Mucosa of stomach (tissue), 1 donor: ENCODE measurements around the gene DTX1.
"Not testable (repeated sequence)": the region's sequence is repeated elsewhere in the genome, so short reads cannot be mapped to it uniquely, and the experiment has no call there.

Experiments used
- H3K27me3 ChIP-seq: one replicate; pipeline ENCODE4 v1.7.0; 2013; ENCODE audit warnings: mild to moderate bottlenecking, low read length; ENCODE audit not compliant: control insufficient read depth, insufficient read depth
- H3K36me3 ChIP-seq: one replicate; pipeline ENCODE4 v1.7.0; 2013; ENCODE audit warnings: low read length; ENCODE audit not compliant: control insufficient read depth, insufficient read depth
- H3K4me1 ChIP-seq: one replicate; pipeline ENCODE4 v1.7.0; 2013; ENCODE audit warnings: mild to moderate bottlenecking, low read length; ENCODE audit not compliant: control insufficient read depth, insufficient read depth
- H3K4me3 ChIP-seq: one replicate; pipeline ENCODE4 v1.7.0; 2013; ENCODE audit warnings: low read length
- H3K9ac ChIP-seq: one replicate; pipeline ENCODE4 v1.7.0; 2013; ENCODE audit warnings: mild to moderate bottlenecking, low read length, moderate library complexity
- H3K9me3 ChIP-seq: one replicate; pipeline ENCODE4 v1.7.0; 2013; ENCODE audit warnings: mild to moderate bottlenecking, low read length, moderate library complexity; ENCODE audit not compliant: control insufficient read depth
- donor health status: Pancreatic carcinoma.

Gene DTX1

DNA sequence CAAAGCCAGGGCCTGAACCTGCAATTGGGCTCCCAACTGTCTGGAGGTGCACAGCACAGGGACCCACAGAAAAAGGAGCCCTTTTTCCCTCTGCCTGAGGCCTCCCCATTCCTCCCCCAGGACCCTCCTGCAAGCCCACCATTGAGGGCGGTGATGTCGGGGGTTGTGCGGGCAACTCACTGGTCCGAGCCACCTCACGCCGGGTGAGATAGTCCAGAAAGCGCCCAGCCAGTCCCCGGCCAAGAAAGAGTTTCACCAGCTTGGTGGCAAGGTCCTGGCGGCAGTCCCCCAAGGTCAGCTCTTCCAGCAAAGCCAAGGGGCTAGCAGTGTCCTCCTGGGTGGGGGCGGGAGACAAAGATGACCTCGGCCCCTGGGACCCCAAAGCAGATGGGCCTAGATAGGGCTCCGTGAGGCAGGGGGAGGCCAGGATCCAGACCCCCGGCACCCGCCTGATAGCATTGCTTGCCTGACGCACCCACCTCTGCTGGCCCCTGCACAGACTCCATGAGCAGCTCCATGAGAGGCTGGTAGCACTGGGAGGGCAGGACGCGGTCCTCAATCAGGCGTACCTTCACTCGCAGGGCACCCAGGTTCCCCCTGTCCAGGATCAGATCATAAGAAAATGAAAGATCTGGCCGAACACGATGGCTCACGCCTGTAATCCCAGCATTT is 59.1 kb downstream of the DTX1 start:
- no peak overlapping the region for H3K4me3 ChIP-seq
- H3K27me3 ChIP-seq: no peaks in the 10 kb centered on the region

DNA sequence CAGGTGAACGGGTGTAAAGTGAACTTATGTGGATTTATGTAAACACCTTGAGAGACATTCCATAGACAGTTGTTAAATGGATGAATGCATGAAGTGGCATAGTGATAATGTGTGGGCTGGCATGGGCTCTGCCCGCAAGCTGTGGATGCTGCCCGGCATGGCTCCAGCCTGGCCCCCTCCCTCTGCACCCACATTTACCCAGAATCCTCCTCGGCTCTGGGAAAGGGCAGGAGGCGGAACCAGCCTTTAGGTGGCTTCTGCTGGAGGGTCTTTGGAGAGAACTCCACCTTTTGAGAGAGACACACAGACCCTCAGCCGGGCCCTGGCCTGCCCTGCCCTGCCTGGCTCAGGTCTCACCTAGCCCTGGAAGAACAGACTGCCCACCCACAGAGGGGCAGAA is 60.3 kb downstream of the DTX1 start:
- Histone ChIP-seq H3K4me1 (no peaks in the 10 kb centered on the region), H3K27me3 (no peaks in the 10 kb centered on the region), H3K36me3 (peaks cover 18% of the 10 kb centered on the region), H3K4me3 (no peak overlapping the region), H3K9me3 (no peaks in the 10 kb centered on the region), H3K9ac (no peak overlapping the region)

More for the DNA sequence above, 59.1 kb downstream of the DTX1 start:
- peaks cover 18% of the 10 kb centered on the region for H3K36me3 ChIP-seq
- no peaks in the 10 kb centered on the region for H3K4me1 ChIP-seq
- no peaks in the 10 kb centered on the region for H3K9me3 ChIP-seq
- no peak overlapping the region for H3K9ac ChIP-seq

DNA sequence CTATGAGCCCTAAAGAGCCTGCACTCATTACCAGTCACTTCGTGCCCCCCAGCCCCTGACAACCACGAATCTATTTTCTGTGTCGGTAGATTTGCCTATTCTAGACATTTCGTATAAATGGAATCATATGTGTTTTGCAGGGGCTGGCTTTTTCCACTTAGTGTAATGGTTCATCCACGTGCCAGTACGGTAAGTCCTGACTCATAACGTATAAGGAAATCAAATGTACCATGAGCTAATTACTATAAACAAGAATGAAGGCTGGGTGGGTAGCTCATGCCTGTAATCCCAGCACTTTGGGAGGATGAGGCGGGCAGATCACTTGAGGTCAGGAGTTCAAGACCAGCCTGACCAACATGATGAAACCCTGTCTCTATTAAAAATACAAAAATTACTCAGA is 61.2 kb downstream of the DTX1 start:
- H3K36me3 ChIP-seq: peaks cover 18% of the 10 kb centered on the region
- not testable (repeated sequence) for H3K9me3 ChIP-seq, H3K27me3 ChIP-seq, H3K9ac ChIP-seq, H3K4me3 ChIP-seq, H3K4me1 ChIP-seq

DNA sequence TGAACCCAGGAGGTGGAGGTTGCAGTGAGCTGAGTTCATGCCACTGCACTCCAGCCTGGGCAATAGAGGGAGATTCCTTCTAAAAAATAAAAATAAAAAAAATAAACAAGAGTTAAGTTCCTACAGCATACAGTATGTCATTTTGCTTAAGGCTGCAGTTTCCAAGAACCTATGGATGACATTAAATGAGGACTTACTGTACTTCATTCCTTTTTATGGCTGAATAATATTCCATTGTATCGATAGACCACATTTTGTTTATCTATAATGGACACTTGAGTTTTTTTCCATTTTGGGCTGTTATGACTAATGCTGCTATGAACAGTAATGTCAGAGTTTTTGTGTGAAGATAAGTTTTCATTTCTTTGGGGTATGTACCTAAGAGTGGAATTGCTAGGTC is 61.6 kb downstream of the DTX1 start:
- H3K9me3 ChIP-seq: no peaks in the 10 kb centered on the region
- no peaks in the 10 kb centered on the region for H3K4me1 ChIP-seq
- no peak overlapping the region for H3K9ac ChIP-seq
- peaks cover 16% of the 10 kb centered on the region for H3K36me3 ChIP-seq
- H3K4me3 ChIP-seq: no peak overlapping the region
- H3K27me3 ChIP-seq: no peaks in the 10 kb centered on the region

DNA sequence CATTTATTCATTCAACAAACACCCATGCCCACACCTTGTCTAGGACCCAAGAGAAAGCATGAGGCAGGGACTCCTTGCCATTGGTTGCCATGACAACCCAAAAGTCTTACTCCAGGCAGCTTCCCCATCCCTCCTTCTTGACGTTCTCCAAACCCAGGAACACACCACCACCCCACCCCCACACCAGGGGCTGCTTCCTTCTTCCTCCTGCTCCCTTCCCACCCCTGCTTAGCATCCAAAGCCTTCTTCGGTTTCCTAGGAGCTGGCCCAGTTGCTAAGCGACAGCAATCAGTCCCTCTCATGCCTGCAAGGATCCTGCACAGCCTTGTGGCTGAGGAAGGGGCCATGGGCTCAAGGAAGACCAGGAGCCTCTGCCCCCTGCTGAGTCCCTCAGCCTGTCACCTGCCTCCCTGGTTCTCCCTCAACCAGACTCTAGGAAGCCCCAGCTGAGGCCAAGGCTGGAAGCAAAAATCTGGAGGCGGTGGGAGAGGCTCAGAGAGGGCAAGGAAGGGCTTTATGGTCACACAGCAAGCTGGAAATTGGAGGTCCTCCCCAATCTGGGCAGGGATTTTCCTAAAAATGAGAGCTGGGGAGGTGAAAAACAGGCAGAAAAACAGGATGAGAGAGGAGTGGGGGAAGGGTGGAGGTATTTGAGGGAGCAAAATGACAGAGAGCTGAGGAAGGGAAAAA is 63.6 kb downstream of the DTX1 start:
- H3K9ac ChIP-seq: no peak overlapping the region
- H3K9me3 ChIP-seq: no peaks in the 10 kb centered on the region
- H3K4me3 ChIP-seq: no peak overlapping the region
- H3K36me3 ChIP-seq: peaks cover 8% of the 10 kb centered on the region
- no peaks in the 10 kb centered on the region for H3K4me1 ChIP-seq
- no peaks in the 10 kb centered on the region for H3K27me3 ChIP-seq

DNA sequence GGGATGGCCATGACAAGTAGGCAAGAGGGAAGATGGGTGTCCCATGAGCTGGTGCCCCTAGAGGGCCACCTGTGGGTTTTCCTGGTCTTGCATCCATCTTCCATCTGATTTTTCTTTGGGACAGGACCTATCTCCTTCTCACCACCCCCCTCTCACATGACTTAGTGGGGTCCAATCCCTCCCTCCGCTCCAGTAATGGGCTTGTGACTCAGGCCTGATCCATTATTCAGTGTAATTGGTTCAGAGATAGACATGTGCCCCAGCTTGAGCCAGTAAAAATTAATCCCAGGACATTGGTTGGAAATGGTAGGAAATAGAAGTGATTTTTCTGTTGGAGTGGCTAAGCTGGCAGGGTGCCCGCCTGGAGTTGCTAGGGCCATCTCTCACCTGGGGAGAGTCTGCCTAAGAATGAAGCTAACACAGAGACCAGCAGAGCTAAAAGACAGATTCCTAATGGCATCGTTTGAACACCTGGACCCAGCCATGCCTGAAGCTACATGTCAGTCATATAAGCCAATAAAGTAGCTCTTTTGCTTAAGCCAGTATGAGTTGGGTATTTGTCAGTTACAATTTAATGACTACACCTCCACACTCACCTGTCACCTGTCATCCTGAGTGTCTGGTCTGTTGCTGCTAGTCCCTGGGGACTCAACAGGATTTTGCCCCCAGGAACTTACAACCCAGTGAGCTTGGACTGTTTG is 64.3 kb downstream of the DTX1 start:
- H3K27me3 ChIP-seq: no peaks in the 10 kb centered on the region
- H3K4me1 ChIP-seq: no peaks in the 10 kb centered on the region
- no peak overlapping the region for H3K9ac ChIP-seq
- H3K4me3 ChIP-seq: no peak overlapping the region
- H3K36me3 ChIP-seq: peaks cover under 1% of the 10 kb centered on the region
- H3K9me3 ChIP-seq: no peaks in the 10 kb centered on the region

DNA sequence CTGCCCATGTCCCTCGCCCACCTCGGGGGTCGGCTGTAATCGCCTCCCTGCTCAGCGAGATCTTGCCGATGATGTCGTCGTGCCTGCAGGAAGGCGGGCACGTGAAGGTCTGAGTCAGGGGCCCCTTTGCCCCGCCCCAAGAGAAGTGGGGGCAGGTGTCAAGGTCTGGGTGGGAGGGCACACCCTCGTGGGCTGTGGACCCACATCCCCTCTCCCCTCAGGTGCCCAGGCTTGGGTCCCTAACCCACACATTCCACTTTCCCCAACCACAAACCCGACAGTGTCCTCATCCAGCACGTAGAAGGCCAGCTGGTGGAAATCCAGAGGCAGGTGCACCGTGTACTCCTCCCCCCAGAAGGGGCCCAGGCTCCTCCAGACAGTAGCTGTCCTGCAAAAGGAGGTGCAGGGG is 71.3 kb downstream of the DTX1 start:
- H3K4me3 ChIP-seq: no peak overlapping the region
- H3K27me3 ChIP-seq: no peaks in the 10 kb centered on the region
- H3K9me3 ChIP-seq: no peaks in the 10 kb centered on the region
- H3K9ac ChIP-seq: no peak overlapping the region
- H3K4me1 ChIP-seq: peaks cover 11% of the 10 kb centered on the region
- no peaks in the 10 kb centered on the region for H3K36me3 ChIP-seq

DNA sequence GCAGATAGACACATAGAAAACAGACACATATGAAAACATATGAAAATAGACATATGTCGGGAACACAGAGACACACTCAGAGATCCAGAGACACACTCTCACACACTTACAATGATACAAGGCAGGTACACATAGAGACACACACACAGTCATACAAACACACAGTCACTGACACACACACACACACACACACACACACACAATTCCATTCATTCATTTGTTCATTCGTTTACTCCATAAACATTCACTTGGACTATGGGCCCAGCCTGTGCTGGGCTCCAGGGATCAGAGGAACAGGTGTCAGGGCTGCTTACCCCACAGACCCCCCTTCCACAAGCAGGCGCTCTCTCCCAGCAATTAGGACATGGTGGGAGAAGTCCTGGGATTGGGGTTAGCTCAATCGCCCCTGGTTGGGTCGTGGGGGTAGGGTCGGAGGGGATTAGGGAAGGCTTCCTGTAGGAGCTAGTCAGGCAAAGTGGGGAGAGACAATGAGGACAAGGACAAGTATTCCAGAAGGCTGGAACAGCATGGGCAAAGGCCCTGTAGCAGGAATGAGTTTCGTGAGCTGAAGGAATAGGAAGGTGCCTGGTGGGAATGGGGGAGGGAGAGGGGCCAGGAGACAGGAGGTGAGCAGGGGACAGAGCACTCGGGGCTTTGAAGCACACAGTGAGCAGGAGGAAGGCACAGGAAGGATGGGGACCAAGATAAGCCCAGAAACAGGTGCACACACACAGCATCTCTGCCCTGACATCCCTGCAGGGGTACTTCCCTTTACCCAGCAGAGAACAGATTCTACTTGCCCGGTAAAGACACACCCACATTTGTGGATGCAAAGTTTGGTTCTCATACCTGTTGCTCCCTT is 72.5 kb downstream of the DTX1 start:
- H3K9ac ChIP-seq: no peak overlapping the region
- H3K4me1 ChIP-seq: peaks cover 23% of the 10 kb centered on the region
- no peaks in the 10 kb centered on the region for H3K27me3 ChIP-seq
- no peaks in the 10 kb centered on the region for H3K9me3 ChIP-seq
- H3K4me3 ChIP-seq: no peak overlapping the region
- H3K36me3 ChIP-seq: no peaks in the 10 kb centered on the region

DNA sequence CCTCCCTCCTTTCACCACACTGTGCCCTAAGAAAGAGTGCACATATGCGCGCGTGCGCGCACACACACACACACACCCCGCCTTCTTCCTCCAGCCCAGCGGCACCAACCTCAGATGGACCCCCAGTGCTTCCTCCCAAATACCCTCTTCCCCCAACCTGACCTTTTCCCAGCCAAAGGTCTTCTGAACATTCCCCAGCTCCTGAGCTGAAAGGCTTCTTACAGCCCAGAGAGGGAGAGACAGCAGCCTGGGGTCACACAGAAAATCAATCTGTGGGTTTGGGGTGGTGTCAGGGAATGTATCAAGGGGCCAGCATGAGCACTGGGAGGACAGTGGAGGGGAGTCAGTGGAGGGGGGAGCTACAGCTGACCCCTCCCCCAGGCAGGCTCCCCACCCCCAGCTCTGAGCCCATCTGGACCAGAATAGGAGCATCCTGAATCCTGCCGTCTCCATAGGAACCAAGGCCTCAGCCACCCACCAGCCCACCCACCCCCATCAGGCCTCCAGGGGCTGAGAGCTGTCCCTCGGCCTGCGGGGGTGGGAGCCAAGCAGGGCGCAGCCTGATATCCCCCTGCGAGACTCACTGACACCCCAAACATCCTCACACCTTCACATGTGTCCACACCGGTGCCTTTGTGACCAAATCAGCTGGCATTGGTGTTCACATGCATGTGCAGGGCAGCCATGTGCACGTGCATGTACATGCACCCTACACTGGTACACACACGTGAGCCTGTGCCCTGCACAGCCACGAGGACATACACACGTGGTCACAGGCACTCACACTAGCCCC is 73.3 kb downstream of the DTX1 start:
- Histone ChIP-seq H3K4me3 (no peak overlapping the region), H3K4me1 (peaks cover 27% of the 10 kb centered on the region), H3K9me3 (no peaks in the 10 kb centered on the region), H3K9ac (no peak overlapping the region), H3K36me3 (no peaks in the 10 kb centered on the region), H3K27me3 (no peaks in the 10 kb centered on the region)

DNA sequence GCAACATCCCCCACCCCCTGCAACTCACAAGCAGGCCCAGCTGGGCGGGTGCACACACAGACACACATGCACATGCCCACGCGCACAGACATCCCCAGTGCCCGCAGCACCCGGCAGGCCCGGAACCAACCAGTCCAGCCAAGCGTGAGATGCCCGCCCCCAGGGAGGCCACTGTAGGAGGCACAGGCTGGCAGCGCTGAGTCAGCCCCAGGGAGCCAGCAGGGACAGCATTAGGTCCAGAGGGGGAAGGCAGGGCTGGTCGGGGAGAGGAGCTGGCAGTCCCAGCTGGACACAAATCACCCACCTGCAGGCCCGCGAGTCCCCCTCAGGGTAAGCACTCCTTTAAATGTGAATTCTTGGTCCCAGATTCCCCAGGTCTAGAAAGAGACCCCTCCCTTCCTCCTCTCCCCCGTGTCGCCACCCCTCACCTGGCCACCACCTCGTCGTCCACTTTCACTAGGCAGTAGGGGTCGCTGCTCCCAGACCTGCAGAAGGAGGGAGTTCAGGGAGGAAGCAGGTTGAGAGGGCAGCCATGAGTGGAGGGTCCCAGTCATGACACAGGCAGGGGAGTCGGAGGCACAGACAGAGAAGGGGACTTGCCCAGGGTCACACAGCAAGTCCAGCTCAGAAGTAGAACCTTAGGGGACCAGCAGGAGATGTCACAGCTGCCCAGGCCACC is 74.1 kb downstream of the DTX1 start:
- no peak overlapping the region for H3K9ac ChIP-seq
- peaks cover 27% of the 10 kb centered on the region for H3K4me1 ChIP-seq
- no peaks in the 10 kb centered on the region for H3K36me3 ChIP-seq
- no peaks in the 10 kb centered on the region for H3K9me3 ChIP-seq
- H3K4me3 ChIP-seq: no peak overlapping the region
- H3K27me3 ChIP-seq: no peaks in the 10 kb centered on the region

DNA sequence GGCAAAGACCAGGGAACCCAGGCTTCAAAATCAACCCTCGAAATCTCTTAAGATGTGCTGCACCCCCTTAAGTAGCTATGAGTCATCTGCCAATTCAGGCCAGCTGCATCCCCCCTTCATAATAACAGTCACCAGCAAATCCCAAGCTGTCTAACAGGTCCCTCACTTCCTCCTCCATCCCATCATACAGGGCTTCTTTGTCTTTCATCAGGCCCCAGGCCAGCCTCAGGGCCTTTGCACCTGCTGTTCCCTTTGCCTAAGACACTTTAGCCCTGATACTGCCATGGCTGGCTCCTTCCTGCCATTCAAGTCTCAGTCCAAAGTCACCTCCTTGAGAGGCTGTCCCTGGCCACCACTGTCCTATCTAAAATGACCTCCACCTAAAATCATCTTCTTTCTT is 75.0 kb downstream of the DTX1 start:
- no peaks in the 10 kb centered on the region for H3K9me3 ChIP-seq
- no peak overlapping the region for H3K4me3 ChIP-seq
- peaks cover 35% of the 10 kb centered on the region for H3K4me1 ChIP-seq
- H3K9ac ChIP-seq: no peak overlapping the region
- H3K27me3 ChIP-seq: no peaks in the 10 kb centered on the region
- H3K36me3 ChIP-seq: no peaks in the 10 kb centered on the region
